Activated T-helper 9 cell treated with anti-CD3 and anti-CD28 coated beads, Interleukin-2, amount 50 U/mL, for 16 hours (primary cell): ENCODE data around the gene EFNA2.

Experiments
- DNase-seq: peaks from one replicate; pipeline ENCODE4 v3.0.0-alpha.2; 2020; ENCODE audit warnings: low read depth

The EFNA2 gene

DNA sequence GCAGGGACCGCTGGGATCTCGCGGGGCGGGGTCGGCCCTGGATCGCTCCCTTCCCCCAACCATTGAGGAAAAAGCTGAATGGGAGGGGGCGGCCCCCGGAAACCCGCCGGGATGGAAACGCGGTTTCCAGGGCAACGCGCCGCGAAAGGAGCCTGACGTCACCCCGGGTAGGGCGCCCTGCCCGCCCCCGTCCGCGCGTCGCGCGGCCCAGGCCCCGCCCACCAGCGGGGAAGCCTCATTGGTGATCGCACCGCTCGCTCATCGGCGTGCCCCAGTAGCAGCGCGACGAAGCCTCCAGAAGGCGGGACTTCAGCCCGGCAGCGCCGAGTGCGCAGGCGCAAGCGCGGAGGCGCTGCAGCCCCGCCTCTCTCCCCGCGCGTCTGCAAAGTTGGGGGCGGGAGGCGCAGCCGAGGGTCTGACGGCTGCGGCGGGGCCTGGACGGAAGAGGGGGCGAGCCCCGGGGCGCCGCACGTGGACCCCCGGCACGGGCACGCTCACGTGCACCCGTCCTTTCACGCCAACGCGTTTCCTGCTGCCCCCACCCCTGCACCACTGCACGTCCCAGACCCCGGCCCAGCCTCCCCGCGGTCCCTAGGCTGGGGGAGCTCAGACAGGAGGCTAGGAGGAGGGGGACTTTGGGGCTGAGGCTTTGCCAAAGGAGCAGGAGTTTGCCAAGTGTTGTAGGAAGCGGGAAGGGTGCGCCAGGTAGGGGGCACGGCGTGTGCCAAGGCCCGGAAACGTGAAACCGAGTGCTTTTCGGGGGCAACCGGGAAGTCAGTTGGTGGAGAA is 24.7 kb upstream of the EFNA2 start:
- peak; percentile 97 for DNase-seq

DNA sequence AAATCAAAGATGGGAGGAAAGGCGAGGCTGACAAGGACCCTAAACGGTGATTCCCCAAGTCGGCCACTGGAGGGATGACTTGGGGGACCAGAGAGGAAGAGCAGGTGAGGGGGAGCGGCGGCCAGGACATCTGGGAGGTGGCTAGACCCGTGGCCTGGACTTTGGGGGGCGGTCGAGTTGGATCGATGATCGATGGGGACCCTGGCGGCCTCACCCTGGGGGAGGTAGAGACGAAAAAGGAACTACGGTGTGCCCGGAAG is 24.2 kb upstream of the EFNA2 start:
- DNase-seq: no peak

DNA sequence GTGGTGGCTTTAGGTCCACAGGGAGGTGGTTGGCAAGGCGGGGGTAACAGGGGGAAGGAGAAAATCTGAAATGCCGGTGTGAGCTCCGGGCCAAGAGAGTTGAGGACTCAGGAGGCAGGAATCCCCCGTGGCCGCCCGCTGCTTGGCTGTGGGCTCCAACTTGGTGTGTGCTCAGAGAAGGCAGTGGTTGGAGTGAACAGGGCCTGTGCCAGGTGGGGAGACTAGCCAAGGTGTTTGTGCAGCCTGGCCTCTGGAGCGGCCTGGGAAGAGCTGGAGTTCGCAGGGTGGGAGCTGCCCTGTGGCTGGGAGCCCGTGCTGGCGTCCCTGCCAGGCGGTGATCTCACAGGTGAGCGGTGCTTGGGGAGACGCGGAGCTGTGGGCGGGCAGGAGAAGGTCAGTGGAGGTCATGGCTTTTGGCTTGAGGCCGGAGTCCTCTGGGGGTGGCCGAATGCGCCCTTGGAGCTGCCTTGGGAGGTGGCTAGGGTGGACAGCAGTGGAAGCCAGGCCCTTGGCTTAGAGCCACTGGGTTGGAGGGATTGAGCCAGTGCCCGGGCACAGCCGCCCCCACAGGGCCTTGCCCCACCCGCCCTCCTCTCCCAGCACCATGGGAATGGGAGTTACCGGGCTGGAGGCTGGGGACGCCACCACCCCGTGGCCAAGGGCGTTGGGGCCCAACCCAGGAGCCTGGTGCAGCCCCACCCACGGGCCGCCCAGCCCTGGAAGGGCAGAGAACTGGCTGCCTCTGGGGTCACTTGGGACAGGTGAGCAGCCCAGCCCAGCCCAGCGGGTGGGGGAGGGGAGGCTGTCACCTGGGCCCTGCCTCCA is 23.7 kb upstream of the EFNA2 start:
- DNase-seq: no peak

DNA sequence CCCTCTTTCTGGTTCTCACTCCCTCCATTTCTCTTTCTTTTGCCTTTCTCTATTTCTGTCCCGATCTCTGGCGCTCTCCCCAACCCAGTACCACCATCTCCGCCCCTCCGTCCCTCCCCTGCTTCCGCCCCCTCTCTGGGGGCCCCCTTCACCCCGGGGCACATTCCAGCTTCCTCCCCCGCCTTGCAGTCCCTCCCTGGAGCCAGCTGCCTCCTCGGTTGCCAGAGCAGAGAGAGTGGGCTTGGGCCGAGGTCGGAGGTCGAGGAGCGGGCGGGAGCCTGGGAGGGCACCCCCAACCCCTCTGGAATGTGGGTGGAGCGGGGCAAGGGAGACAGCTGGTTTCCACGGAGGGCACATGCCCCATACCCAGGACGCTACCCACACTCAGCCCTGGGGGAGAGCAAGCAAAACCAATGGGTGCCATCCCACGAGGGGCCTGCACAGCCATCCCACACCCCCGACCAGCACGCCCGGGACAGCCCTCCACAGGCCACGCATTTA is 23.0 kb upstream of the EFNA2 start:
- no peak for DNase-seq

DNA sequence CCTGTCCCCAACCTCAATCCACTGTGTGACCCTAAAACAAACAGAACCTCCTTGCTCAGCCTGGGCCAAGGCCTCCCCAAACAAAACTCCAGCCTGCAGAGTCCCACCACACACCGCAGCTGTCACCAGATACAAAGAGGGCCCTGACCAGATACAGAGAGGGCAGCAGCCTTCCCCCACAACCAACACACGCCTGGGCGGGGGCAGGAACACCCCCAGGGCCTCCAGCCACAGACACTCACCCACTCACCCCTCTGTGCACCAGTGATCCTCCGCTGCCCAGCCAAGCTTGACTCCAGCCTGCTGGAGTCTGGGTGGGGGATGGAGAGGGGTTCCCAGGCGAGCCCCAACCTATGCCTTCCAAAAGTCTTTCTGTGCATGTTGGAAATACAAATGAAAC is 22.5 kb upstream of the EFNA2 start:
- DNase-seq: no peak

DNA sequence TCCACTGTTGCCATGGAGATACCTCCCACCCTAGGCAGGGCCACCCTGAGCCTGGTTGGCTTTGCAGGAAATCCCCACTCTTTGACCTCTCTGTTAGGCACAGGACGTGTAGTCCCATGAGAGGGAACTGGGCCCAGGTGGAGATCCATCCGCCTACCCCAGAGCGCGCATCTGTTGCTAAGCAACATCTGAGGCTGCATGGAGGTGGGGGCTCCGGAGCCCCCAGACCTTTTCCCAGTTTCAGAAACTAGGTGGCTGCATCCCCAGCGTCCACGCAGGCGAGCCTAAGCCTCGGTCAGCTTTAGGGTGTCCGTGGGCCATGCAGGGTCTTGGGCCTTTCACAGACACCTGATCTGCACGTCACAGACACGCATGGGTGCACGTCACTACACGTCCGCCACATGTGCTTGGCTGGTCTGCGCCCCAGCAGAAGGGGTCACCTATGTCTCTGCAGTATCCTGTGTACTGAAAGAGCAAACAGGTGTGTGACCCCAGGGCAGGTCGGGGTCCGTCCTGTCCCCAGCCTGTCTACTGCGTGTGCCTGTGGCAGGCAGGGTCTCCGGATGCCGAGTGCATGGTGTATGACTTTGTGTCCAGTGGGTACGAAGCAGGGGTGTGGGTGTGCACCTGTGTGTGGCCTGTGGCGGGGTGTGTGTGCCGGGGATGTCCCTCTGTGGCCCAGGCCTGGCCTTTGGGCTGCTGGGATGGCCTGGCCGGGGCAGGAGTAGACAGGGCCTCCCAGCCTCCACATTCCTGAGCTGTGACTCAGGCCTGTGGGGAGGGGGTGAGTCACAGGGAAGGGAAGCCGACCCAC is 20.7 kb upstream of the EFNA2 start:
- no peak for DNase-seq

DNA sequence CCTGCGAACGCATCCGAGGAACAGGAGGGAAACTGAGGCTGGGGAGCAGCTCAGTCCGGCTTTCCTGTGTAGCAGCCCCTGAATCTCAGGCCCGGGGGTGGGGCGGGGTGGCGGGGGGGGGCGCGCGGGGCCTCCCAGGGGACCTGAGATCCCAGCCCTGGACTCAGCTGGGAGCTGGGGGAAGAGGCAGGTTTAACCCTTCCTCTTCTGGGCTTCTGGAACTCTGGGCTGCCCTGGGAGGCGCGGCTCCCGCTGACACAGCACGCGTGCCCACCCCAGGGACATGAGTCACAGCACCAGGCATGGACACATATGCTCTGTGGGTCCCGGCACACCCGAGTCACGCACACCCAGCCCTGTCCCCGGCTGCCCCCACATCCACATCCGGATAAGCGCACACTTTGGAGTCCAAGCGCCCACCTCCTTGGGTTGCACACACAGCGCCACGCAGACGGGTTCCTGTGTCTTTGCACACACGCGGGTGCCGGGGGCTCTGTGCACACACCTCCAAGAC is 20.0 kb upstream of the EFNA2 start:
- no peak for DNase-seq

DNA sequence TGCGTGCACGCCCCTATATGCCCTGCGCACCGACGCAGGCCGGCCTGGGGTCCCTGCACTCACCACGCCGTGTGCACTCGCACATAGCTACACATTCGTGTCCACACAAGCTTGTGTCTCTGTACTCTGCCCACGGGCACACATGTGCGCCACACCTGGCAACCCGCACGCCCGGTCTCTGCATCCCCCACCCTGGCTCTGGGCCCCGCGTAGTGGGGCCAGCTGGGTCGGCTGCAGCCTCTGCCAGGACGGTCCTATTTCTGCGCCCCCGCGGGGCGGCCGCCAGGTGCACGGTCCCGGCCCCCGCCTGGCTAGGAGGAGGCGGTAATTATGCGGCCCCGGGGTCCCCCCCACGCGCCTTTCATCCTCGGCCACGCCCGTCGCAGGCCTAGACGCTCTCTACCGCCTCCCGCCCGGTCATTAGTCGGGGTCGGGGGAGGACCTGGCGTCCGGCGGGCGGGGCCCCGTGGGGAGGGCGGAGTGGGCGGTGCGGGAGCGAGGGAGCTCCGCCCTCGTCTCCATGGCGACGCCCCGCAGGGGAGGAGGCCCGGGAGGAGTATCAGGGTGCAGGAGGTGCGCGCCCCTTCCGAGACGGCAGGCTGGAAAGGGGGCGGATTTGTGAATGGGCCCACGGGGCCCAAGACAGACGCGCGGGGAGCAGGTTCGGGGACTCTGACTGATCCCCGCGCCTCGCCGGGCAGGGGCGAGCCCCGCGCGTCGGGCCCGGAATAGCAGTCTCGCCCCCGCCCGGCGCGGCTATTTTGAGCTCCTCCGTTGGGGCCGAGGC is 19.4 kb upstream of the EFNA2 start:
- peak; percentile 79 for DNase-seq

DNA sequence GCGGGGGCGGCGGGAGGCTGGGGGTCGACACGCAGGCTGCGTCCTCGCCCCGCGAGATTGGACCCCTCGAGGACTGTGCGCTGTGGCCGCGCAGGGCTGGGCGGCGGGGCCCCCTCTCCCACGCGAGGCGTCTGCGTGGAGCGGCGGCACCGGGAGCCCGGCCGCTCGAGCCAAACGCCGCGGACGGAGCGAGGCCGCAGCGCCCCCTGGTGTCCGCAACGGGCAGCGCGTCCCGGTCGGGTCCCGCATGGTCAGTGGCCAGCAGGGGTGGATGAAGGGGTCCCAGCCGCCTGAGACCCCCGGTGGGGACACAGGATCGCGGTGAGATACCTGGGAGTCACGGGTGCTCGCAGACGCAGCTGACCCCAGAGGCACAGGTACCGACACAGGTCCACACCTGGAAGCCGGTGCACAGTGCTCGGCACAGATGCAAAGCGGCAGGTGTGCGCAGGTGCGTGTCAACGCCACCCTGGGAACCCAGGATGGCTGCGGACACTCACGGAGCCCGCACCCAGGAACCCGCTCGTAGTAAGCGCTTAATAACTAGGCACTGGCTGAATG is 18.7 kb upstream of the EFNA2 start:
- peak; percentile 65 for DNase-seq

DNA sequence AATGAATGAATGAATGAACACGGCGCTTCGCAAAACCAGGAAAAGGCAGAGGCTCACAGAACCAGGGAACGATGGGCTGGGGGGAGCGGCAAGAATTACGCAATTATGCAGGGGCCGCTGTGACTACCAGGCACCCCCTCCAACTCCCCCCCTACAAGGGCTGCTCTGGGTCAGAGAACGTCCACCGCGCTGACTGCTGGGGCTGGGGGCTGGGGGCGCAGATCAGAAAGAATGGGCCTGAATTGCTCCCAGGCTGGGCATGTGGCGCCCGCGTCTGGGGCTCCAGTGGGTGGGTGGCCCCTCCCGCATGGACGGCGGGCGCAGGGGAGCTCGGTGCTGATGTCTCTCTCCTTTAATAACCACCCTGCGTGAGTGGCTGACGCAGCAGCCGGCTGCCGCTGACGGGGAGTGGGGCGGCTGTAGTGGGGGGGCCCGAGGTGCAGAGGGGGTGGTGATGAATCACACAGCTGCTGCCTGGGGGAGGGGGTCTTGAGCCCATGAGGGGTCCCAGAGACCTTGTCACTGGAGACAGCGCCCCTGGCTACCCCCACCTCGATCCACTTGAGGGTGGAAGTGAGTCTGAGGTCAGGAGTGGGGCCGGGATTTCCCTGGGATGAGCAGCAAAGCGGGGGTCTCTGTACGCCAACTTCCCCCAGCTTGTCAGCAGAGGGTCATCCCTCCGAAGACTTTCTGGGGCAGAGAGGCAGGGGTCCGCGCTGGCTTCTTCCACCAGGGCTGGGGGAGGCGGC is 18.0 kb upstream of the EFNA2 start:
- DNase-seq: no peak

DNA sequence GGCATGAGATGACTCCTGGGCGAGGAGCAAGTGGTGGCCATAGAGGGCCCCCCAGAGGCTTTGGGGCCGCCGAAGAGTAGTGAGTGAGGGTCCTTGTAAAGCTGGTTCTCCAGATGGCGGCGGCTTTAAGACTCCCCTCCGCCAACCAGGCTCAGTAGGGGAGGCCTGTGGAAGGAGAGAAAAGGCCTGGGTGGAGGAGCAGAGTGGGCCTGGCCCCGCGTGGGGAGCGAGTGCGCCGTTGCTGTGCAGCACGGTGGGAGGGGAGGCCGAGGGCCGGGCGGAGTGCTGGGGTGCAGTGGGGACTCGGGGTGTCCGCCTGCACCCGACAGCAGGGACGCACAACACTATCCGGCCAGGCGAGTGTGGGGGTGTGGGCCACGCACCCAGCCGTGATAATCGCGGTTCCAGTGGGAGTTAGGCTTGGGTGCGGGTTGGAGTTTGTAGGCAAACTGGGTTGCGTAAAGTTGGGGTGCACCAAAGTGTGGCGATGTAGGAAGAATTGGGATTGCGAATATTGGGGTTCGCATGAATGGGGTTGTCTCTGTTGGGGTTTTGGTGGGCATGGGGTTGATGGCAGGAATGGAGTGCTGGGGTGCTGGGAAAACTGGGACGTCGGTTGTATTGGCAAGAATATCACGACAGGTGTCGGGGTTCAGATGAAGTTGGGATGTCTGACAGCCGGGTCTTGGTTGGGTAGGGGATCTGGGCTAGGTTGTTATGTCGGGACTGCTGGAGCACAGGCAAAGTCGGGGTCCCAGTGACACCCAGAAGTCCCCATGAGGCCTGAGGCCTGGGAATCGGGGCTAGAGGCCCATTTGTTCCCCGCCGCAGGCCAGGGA is 17.2 kb upstream of the EFNA2 start:
- DNase-seq: no peak

DNA sequence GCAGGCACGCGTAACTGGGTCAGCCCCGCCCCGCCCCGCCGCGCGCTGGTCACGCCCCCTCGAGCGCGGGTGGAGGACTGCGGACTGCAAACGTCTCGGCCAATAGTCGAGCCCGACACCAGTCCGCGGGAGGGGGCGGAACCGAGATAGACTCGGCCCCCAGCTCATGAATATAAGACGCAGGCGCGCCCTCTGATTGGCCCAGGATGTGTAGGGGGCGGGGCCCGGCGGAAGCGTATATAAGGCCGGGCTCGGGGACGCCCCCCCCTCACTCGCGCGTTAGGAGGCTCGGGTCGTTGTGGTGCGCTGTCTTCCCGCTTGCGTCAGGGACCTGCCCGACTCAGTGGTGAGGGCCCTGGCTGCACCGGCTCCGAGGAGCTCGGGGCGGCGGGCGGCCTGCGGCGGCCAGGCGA is 16.6 kb upstream of the EFNA2 start, which contains the start of gene CIRBP:
TSS of gene CIRBP (plus strand) at position 268 of the 413 bp plus-strand sequence. CDS start 1,602 bp downstream, outside the sequence.
- peak; percentile 99 for DNase-seq

DNA sequence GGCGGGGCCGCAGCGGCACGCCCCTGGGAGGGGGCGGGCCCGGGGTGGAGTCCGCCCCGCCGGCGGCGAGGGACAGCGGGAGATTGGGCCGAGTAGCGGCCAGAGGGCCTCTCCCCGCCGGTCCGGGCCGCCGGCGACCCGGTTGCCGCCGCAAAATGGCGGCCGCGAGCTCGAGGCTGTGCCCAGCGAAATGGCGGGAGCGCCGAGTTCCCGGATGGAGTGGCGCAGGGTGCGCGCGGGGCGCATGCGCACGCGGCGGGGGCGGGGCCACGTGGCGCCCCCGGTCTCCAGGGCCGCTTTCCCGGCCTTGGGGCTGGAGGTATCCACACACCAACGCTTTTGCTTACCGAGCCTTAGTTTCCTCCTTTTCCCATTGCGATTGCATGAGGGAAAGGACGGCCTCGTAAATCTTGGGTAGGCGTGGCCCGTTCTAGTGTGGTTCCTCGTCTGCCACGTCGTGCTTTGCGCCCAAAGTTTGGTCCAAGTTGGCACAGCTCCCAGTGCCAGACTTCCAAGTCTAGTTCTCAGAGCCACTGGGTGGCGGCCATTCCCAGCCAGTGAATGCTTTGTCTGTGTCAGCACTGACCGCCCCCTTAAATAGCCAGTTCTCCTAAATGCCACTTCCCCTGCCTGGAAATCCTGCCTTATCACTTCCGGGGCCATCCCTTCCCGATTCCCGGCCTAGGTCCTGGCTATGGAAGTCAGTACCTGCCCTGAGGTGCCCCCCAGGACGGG is 16.0 kb upstream of the EFNA2 start:
- peak; percentile 79 for DNase-seq

DNA sequence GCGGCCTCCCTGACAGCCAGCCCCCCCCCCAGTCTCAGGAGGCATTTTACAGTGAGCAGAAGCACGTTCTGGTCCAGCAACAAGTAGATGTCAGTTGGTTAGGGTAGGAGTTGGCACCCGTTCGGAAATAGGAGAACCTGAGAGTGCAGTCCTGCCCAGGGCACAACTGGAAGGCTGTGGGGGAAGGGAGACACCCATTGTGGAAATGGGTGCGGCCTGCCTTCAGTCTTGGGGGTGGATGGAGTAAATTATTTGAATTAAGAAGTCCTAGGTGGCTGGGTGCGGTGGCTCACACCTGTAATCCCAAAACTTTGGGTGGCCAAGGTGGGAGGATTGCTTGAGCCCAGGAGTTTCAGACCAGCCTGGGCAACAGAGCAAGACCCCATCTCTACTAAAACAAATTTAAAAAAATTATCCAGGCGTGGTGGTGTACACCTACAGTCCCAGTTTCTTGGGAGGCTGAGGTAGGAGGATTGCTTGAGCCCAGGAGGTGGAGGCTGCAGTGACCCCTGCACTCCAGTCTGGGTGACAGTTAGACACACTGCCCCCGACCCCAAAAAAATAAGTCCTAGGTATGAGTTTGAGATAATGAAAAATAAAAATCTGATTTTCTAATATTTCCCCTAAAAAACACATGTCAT is 15.3 kb upstream of the EFNA2 start:
- no peak for DNase-seq

DNA sequence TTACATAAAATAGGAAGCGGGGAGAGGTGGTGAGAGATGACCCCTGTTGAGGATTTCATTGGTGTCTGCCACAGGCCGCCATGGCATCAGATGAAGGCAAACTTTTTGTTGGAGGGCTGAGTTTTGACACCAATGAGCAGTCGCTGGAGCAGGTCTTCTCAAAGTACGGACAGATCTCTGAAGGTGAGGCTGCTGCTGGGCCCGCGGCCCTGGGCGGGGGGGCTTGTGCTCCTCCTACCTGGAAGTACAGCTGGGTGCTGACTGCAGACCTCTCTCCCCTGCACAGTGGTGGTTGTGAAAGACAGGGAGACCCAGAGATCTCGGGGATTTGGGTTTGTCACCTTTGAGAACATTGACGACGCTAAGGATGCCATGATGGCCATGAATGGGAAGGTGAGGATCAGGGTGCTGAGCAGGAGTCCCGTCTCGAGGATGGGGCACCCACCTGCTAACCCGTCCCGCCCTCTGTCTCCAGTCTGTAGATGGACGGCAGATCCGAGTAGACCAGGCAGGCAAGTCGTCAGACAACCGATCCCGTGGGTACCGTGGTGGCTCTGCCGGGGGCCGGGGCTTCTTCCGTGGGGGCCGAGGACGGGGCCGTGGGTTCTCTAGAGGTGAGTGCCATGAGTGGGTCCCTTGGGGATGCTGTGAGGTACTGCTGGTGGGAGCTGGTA is 14.7 kb upstream of the EFNA2 start:
- DNase-seq: no peak

DNA sequence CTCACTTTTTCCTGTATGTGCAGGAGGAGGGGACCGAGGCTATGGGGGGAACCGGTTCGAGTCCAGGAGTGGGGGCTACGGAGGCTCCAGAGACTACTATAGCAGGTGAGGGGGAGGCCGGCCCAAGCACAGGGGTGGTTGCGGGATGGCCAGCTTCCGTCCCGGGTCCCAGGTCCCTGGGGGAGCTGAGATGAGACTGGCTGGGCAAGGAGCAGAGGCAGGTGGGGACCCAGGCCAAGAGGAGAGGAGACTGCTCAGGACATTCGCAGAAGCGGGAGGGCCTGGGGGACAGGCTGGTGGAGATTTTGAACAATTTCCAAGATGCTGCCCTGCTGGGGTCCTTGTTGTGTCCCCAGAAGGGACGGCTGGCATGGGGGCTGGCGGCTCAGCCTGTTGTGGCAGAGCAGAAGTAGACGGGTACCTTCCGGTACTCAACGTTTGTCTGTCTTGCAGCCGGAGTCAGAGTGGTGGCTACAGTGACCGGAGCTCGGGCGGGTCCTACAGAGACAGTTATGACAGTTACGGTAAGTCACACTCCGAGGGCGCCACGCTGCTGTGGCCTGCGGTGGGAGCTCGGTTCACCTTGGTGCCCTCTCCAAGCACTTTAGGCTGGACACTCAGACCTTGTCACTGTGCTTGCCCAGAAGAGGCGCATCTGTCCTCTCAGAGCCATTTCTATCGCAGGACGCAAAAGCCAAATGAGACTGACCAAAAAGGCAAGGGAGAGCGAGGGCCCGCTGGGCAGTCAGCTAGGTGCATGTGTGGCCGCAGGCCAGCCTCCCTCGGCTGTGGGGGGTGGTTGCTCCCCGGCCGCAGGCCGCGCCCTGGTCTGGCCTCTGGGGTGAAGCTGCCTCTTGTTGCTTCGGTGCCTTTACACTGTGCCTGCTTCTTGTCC is 13.9 kb upstream of the EFNA2 start:
- no peak for DNase-seq
